A549 (cell line): Measurements from ENCODE around the gene RFK.
"Not testable (repeated sequence)": the region's sequence is repeated elsewhere in the genome, so short reads cannot be mapped to it uniquely, and the experiment has no call there.

Experiments
- JUNB ChIP-seq: fragments of >200 bp; sonication (Bioruptor Twin); formaldehyde crosslinking; IDR thresholded peaks from 2 replicates; pipeline ENCODE4 v1.6.1; 2016
- RCOR1 ChIP-seq: fragments of 150-350 bp; IDR thresholded peaks from 2 replicates; pipeline ENCODE4 v1.6.1; 2014; ENCODE audit warnings: antibody characterized with exemption, low read length, low read depth
- ZNF302 ChIP-seq: fragments of 250-450 bp; sonication (Bioruptor Pico); IDR thresholded peaks from 2 replicates; pipeline ENCODE4 v1.9.0; 2021; ENCODE audit warnings: inconsistent platforms, mild to moderate bottlenecking, moderate library complexity
- TF ChIP-seq, protein P1 (sequence below): fragments of >200 bp; sonication (Bioruptor Twin); formaldehyde crosslinking; IDR thresholded peaks from 3 replicates; pipeline ENCODE4 v1.5.1; 2016
- TF ChIP-seq, protein P2 (sequence below): fragments of 450-650 bp; IDR thresholded peaks from 2 replicates; pipeline ENCODE4 v1.6.1; 2014; ENCODE audit warnings: antibody characterized with exemption
- TF ChIP-seq, protein P3 (sequence below): IDR thresholded peaks from 2 replicates; pipeline ENCODE4 v1.6.1; 2012

DNA sequence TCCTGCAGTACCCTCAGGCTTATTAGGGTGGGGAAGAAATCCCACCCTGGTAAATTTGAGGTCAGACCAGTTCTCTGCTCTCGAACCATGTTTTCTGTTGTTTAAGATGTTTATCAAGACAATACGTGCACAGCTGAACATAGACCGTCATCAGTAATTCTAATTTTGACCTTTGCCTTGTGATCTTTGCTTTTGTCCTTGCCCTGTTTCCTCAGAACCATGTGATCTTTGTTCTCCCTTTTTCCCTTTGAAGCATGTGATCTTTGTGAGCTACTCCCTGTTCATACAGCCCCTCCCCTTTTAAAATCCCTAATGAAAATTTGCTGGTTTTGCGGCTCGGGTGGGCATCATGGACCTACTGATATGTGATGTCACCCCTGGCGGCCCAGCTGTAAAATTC, 40.7 kb upstream of the RFK start:
- TF ChIP-seq RCOR1; JUNB; ZNF302 (CRISPR knock-in tag): not testable (repeated sequence)
- TF ChIP-seq, protein P1, sequence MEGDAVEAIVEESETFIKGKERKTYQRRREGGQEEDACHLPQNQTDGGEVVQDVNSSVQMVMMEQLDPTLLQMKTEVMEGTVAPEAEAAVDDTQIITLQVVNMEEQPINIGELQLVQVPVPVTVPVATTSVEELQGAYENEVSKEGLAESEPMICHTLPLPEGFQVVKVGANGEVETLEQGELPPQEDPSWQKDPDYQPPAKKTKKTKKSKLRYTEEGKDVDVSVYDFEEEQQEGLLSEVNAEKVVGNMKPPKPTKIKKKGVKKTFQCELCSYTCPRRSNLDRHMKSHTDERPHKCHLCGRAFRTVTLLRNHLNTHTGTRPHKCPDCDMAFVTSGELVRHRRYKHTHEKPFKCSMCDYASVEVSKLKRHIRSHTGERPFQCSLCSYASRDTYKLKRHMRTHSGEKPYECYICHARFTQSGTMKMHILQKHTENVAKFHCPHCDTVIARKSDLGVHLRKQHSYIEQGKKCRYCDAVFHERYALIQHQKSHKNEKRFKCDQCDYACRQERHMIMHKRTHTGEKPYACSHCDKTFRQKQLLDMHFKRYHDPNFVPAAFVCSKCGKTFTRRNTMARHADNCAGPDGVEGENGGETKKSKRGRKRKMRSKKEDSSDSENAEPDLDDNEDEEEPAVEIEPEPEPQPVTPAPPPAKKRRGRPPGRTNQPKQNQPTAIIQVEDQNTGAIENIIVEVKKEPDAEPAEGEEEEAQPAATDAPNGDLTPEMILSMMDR = not testable (repeated sequence)
- TF ChIP-seq, protein P2, sequence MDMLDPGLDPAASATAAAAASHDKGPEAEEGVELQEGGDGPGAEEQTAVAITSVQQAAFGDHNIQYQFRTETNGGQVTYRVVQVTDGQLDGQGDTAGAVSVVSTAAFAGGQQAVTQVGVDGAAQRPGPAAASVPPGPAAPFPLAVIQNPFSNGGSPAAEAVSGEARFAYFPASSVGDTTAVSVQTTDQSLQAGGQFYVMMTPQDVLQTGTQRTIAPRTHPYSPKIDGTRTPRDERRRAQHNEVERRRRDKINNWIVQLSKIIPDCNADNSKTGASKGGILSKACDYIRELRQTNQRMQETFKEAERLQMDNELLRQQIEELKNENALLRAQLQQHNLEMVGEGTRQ = not testable (repeated sequence)
- TF ChIP-seq, protein P3, sequence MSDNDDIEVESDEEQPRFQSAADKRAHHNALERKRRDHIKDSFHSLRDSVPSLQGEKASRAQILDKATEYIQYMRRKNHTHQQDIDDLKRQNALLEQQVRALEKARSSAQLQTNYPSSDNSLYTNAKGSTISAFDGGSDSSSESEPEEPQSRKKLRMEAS = not testable (repeated sequence)
